Colonic mucosa (tissue), 4 donors: ENCODE data around the gene PARD6B. TPM values are rescaled to one million over a fixed set of nuclear protein-coding genes. Genes with fewer than 3 reads are reported as not detected.

Experiments used
- DNase-seq: peaks from one replicate; pipeline ENCODE4 v3.0.0-alpha.2; 2020
- H3K27ac ChIP-seq: fragments of 200-600 bp; one replicate; pipeline ENCODE4 v1.8.0; 2021
- H3K27me3 ChIP-seq: fragments of 200-600 bp; one replicate; pipeline ENCODE4 v1.8.0; 2021
- H3K36me3 ChIP-seq: fragments of 200-600 bp; one replicate; pipeline ENCODE4 v1.8.0; 2021
- H3K4me1 ChIP-seq: fragments of 200-600 bp; one replicate; pipeline ENCODE4 v1.8.0; 2021; ENCODE audit warnings: mild to moderate bottlenecking
- H3K4me3 ChIP-seq: fragments of 200-600 bp; one replicate; pipeline ENCODE4 v1.8.0; 2021
- H3K9ac ChIP-seq, 2 donors: one replicate each; pipeline ENCODE4 v1.7.0; 2013; ENCODE audit warnings: control low read depth in 2 of 2, low read depth in 2 of 2, low read length in 2 of 2
- H3K9me3 ChIP-seq: fragments of 200-600 bp; one replicate; pipeline ENCODE4 v1.8.0; 2021
- intact Hi-C: fragments of 100-400 bp; cut with DNase I; formaldehyde crosslinking; loops from one replicate; pipeline ENCODE4 v1.14.1; 2022
- total RNA-seq, 2 donors: library from RNA; stranded (reverse); fragmentation: NEBNext Ultra II Directional in 1 of 2; extraction: Animal tissue kit (Norgen Biotek cat#: 25700) in 1 of 2; gene quantifications; one replicate each; pipeline ENCODE4 v1.2.1, GENCODE V29; 2021
- TF ChIP-seq, protein P1 (sequence below): fragments of 200-600 bp; IDR thresholded peaks from one replicate; pipeline ENCODE4 v1.8.0; 2022; ENCODE audit warnings: antibody characterized with exemption, mild to moderate bottlenecking
- donor health status: healthy.
- donor health status: DM: no; HTN: no; CAD: no.
- donor health status: DM: no; HTN: no; CAD: no.

The PARD6B gene
- total RNA-seq, 2 donors from 2014 or later: 16.6 to 35.6 TPM

DNA sequence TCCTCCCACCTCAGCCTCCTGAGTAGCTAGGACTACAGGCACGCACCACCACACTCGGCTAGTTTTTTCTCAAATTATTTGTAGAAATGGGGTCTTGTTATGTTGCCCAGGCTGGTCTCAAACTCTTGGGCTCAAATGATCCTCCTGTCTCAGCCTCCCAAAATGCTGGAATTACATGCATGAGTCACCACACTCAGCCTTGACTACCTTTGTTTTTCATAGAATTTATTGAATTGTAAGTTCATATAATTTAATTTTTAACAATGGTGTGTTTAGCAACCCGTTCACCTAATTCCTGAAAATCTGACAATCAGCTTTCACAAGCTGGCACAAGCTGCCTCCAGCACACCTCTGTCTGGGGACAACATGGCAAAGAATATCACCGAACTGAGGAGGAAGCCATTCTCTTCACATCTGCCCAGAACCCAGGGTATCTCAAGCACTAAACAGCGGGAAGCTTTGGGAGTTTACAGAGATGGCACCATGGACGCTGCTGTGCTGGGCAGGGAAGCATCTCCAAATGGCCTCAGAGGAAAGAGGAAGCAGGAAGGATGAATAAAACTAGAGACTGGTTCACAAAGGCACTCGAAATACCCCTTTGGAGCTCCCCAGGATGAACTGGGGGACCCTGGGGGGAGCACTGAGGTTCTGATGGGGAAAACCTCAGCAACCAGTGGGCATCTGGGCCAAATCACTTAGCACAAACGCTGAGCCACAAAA lies 43.0 kb upstream of the PARD6B start:
- Histone ChIP-seq H3K36me3 (no peaks in the 10 kb centered on the region), H3K4me1 (no peaks in the 10 kb centered on the region), H3K4me3 (no peak overlapping the region), H3K27me3 (peaks cover 8% of the 10 kb centered on the region), H3K9me3 (no peaks in the 10 kb centered on the region), H3K27ac (no peak overlapping the region), H3K9ac (no peak overlapping the region)
- TF ChIP-seq, protein P1, sequence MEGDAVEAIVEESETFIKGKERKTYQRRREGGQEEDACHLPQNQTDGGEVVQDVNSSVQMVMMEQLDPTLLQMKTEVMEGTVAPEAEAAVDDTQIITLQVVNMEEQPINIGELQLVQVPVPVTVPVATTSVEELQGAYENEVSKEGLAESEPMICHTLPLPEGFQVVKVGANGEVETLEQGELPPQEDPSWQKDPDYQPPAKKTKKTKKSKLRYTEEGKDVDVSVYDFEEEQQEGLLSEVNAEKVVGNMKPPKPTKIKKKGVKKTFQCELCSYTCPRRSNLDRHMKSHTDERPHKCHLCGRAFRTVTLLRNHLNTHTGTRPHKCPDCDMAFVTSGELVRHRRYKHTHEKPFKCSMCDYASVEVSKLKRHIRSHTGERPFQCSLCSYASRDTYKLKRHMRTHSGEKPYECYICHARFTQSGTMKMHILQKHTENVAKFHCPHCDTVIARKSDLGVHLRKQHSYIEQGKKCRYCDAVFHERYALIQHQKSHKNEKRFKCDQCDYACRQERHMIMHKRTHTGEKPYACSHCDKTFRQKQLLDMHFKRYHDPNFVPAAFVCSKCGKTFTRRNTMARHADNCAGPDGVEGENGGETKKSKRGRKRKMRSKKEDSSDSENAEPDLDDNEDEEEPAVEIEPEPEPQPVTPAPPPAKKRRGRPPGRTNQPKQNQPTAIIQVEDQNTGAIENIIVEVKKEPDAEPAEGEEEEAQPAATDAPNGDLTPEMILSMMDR: no peak
- intact Hi-C loops: no loop called here
- no peak for DNase-seq

DNA sequence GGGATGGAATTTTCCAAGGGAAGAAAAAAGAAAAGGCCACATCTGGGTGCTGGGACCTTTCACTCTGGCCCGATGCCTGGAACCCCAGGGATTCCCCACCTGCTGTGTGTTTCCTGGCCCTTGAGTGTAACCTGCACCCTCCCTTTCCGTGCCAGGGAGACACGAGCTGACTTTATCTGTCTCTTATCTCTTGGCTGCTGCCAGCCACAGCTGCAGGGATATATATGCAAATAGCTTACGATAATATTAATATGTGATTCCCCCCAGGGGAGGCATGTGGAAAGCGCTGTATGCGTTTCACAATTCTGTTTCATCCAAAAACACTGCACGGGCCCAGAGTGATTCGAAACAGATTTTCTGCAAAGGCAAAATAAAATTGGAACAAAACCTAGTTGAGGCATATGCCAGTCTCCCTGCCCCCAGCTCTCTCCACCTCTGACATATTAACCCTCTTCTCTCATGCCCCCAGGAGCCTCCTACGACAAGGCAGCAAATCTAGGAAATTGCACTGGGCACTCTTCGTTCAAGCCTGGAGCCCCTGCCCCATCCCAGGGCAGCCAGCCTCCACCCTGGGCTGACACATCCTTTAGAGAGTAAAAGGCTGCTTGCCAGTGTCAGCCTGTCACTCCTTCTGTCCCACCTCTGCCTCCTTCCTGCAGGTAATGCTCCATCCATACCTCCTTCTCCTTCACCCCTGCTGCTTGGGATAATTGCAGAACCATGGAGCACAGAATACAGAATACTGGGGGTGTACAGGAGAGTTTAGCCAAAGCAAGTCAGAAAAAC lies 41.3 kb upstream of the PARD6B start:
- intact Hi-C loops: no loop called here
- Histone ChIP-seq H3K27me3 (peaks cover 8% of the 10 kb centered on the region), H3K4me3 (peak overlapping the region; percentile 23), H3K27ac (peak overlapping the region; percentile 50), H3K9me3 (no peaks in the 10 kb centered on the region), H3K9ac (peak overlapping the region in 1 of 2 donors; percentile 26), H3K36me3 (no peaks in the 10 kb centered on the region), H3K4me1 (no peaks in the 10 kb centered on the region)
- peak; percentile 30 for DNase-seq
- TF ChIP-seq, protein P1: no peak

DNA sequence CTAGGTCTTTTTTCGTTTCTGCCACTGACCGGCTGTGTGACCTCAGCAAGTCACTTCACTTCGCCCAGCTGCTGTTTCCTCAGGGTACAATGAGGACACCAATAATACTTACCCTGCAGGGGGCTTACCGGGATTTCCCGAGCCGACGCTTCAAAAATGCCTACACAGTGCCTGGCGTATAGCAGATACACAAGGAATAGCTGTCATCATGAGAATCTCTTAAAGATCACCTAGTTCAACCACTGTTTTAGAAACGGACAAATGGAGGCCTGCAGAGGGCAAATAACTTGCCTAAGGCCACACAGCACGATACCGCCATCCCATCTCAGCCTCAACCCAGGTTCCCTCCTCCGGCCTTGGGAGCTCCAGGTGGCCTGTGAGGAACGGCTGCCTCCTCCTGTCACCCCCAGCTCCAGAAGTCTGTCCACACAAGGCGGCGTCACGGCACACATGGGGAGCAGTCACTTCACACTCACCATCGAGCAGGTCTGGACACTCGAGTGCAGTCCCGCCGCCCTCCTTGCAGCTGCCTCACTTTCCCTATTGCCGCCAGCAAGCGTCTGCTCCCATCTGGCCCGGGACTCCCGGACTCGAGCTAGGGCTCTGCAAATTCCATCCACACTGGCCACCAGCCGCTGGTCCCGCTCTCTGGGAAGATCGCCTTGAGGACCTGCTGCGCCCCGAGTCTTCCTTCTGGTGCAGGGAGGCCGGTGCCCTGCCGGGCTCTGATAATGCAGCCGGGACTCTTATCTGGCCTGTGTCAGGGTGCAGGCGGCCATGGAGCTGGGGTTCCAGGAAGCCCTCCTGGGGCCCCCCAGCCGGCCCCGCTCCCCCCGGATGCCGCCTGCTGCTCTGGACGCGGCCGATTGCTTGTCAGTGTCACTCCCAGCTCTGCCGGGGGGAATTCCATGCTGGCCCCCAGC lies 40.5 kb upstream of the PARD6B start, which contains the start of gene RIPOR3:
Gene RIPOR3 (minus strand): TSS at position 893 of the 923 bp plus-strand sequence. CDS start 414 bp downstream, at position 479.
- Histone ChIP-seq H3K9ac (peak within 1 kb of the TSS; percentile 35 to 51), H3K4me1 (no peaks in the 10 kb centered on the region), H3K9me3 (no peaks in the 10 kb centered on the region), H3K36me3 (no peaks in the 10 kb centered on the region), H3K27ac (peak within 1 kb of the TSS; percentile 50), H3K27me3 (peaks cover 8% of the 10 kb centered on the region), H3K4me3 (peak within 1 kb of the TSS; percentile 23)
- TF ChIP-seq, protein P1: no peak
- intact Hi-C loops: no loop called here
- no peak for DNase-seq

DNA sequence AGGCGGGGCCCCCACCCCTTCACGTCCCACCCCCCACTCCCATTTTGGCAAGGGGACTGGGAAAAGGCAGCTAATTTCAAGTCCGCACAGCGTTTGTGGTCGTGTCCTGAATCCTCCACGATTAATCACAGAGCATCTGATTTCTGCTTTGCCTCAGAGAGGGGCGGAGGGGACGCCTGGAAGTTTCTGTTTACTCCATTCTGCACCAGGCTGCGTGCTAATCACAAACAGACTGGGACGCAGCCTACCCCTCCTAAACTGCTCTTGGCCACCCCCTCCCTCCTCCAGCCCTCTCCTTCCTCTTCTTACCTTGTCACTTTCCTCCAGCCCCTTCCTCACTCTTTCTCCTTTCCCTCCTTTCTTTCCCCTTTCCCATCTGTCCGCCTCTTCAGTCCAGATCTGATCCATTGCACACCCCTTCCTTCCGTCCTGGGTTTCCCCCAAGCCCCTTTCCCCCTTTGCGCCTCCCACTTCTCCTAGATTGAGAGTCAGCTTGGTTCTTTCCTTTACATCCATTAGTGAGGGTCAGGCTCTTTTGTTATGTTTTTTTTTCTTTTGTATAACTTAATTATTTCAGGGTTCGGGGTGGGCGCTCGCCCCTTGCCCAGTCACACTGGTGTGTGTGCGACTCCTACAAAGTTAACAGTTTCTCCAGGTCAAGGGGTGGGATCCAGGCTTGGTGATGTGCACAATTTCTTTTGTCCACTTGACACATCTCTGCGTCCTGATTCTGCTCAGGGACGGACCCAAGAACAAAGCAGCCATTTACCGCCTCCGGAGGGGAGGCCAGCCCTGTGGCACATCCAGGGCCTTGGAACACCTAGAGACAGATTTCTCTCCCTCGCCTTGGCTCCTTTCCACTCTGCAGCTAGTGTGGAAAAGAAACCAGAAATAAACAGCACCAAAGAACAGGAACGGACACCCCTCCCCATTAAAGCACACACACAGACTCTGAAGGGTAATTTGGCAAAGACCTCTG lies 39.5 kb upstream of the PARD6B start:
- no peaks in the 10 kb centered on the region for H3K36me3 ChIP-seq
- H3K4me3 ChIP-seq: peak overlapping the region; percentile 23
- DNase-seq: no peak
- peaks cover 8% of the 10 kb centered on the region for H3K27me3 ChIP-seq
- peak overlapping the region; percentile 35 to 51 for H3K9ac ChIP-seq
- intact Hi-C loops: no loop called here
- H3K9me3 ChIP-seq: no peaks in the 10 kb centered on the region
- H3K27ac ChIP-seq: peak overlapping the region; percentile 50
- H3K4me1 ChIP-seq: no peaks in the 10 kb centered on the region
- TF ChIP-seq, protein P1: no peak
